HCT116 (cell line): ENCODE results near the gene INO80C. TPM values are rescaled to one million over a fixed set of nuclear protein-coding genes. Genes with fewer than 3 reads are reported as not detected.

Experiments
- ATAC-seq: fragments of 200-7000 bp; cut with Tn5 transposase; 2 replicates; pipeline ENCODE4 v1.9.1; 2020; ENCODE audit warnings: mild to moderate bottlenecking, moderate library complexity
- BruUV-seq: library from RNA; stranded (reverse); fragments of 400-500 nt; replicated peaks from 2 replicates; lab custom pipeline; 2021; lab: Mats Ljungman, UMichigan
- CTCF ChIA-PET: fragments of 300-600 bp; sonication (Branson Sonifier 250); formaldehyde crosslinking; loops from one replicate; lab custom pipeline; 2021; ENCODE audit warnings: antibody characterized with exemption; lab: Charles Lee
- POLR2A ChIA-PET: fragments of 300-600, 350-600 bp; sonication (Branson Sonifier 250); formaldehyde crosslinking; loops from one replicate; lab custom pipeline; 2021; ENCODE audit warnings: antibody characterized with exemption; lab: Charles Lee
- RAD21 ChIA-PET, 2 experiments: fragments of 300-600 bp; sonication (Branson Sonifier 250); formaldehyde crosslinking; loops; one replicate each; lab custom pipeline; 2023; ENCODE audit warnings: low total read pairs in 2 of 2; ENCODE audit not compliant: uncharacterized antibody in 2 of 2, unreplicated experiment in 2 of 2, low non-redundant PET in 1 of 2; lab: Charles Lee
- DNase-seq: peaks from one replicate; pipeline ENCODE4 v3.0.0-alpha.2; 2010; ENCODE audit warnings: low read depth, low spot score
- H2AFZ ChIP-seq: fragments of 200-600 bp; shearing (Covaris generic), sonication (generic); 2 replicates; pipeline ENCODE4 v1.6.1; 2017; ENCODE audit warnings: low read depth, mixed run types, mixed read lengths, antibody characterized with exemption, low read length; ENCODE audit not compliant: poor library complexity, severe bottlenecking
- H3K27ac ChIP-seq: 2 replicates; pipeline ENCODE4 v1.5.1; 2012; ENCODE audit warnings: low read depth, low read length
- H3K27me3 ChIP-seq: fragments of 200-600 bp; sonication (generic); 2 replicates; pipeline ENCODE4 v1.6.1; 2016; ENCODE audit warnings: mixed run types, low read length, mixed read lengths; ENCODE audit not compliant: insufficient read depth
- H3K36me3 ChIP-seq, 2 experiments: fragments of 200-500 bp in 1 of 2; fragments of 200-600 bp in 1 of 2; sonication (Bioruptor generic) in 1 of 2; sonication (generic) in 1 of 2; 2 replicates each; pipeline versions ENCODE4 v1.5.1 to v1.6.1; 2014 to 2016; ENCODE audit warnings: low read length in 2 of 2, inconsistent platforms in 1 of 2, mixed read lengths in 1 of 2, mixed run types in 1 of 2; ENCODE audit not compliant: insufficient read depth in 2 of 2, control insufficient read depth in 1 of 2
- H3K4me1 ChIP-seq, 2 experiments: fragments of 200-600 bp in 1 of 2; sonication (generic) in 1 of 2; 2 replicates each; pipeline versions ENCODE4 v1.5.1 to v1.6.1; 2012 to 2017; ENCODE audit warnings: low read length in 2 of 2, inconsistent platforms in 1 of 2, mild to moderate bottlenecking in 1 of 2, mixed read lengths in 1 of 2, mixed run types in 1 of 2, moderate library complexity in 1 of 2; ENCODE audit not compliant: insufficient read depth in 2 of 2, control insufficient read depth in 1 of 2
- H3K4me2 ChIP-seq: fragments of 200-600 bp; sonication (generic); 2 replicates; pipeline ENCODE4 v1.6.1; 2017; ENCODE audit warnings: mixed run types, low read length, mixed read lengths
- H3K4me3 ChIP-seq, 2 experiments: fragments of 200-600 bp in 1 of 2; sonication (generic) in 1 of 2; replicated peaks in 1 of 2; 2 replicates each; pipeline ENCODE4 v1.5.1; 2011 to 2016; ENCODE audit warnings: low read length in 2 of 2, control low read depth in 1 of 2, low read depth in 1 of 2, mild to moderate bottlenecking in 1 of 2, mixed read lengths in 1 of 2, mixed run types in 1 of 2
- H3K79me2 ChIP-seq: fragments of 200-600 bp; sonication (generic); 2 replicates; pipeline ENCODE4 v1.6.1; 2017; ENCODE audit warnings: mild to moderate bottlenecking, mixed run types, low read length, moderate library complexity, mixed read lengths; ENCODE audit not compliant: insufficient read depth
- H3K9ac ChIP-seq: fragments of 200-600 bp; sonication (generic); 2 replicates; pipeline ENCODE4 v1.6.1; 2016; ENCODE audit warnings: low read length, mixed read lengths
- H3K9me2 ChIP-seq: fragments of 200-600 bp; sonication (generic), shearing (Covaris generic); 2 replicates; pipeline ENCODE4 v1.6.1; 2017; ENCODE audit warnings: mixed run types, mild to moderate bottlenecking, moderate library complexity; ENCODE audit not compliant: insufficient read depth
- H3K9me3 ChIP-seq, 2 experiments: fragments of 200-500 bp in 1 of 2; fragments of 200-600 bp in 1 of 2; sonication (Bioruptor generic) in 1 of 2; sonication (generic) in 1 of 2; 2 replicates each; pipeline ENCODE4 v1.6.1; 2014 to 2017; ENCODE audit warnings: low read length in 2 of 2, mixed read lengths in 2 of 2, inconsistent platforms in 1 of 2, low read depth in 1 of 2, mild to moderate bottlenecking in 1 of 2, mixed run types in 1 of 2, moderate library complexity in 1 of 2; ENCODE audit not compliant: control insufficient read depth in 1 of 2, insufficient read depth in 1 of 2
- H4K20me1 ChIP-seq: fragments of 200-600 bp; sonication (generic), shearing (Covaris generic); 2 replicates; pipeline ENCODE4 v1.6.1; 2017; ENCODE audit warnings: mixed run types, mild to moderate bottlenecking, moderate library complexity; ENCODE audit not compliant: insufficient read depth
- ATF3 ChIP-seq: IDR thresholded peaks from 2 replicates; pipeline ENCODE4 v1.6.1; 2012
- CBX3 ChIP-seq: IDR thresholded peaks from 2 replicates; pipeline ENCODE4 v1.6.1; 2012; ENCODE audit warnings: low read depth
- CEBPB ChIP-seq: IDR thresholded peaks from 2 replicates; pipeline ENCODE4 v1.6.1; 2012; ENCODE audit warnings: low read depth
- EGR1 ChIP-seq: IDR thresholded peaks from 2 replicates; pipeline ENCODE4 v1.6.1; 2012; ENCODE audit warnings: low read depth
- EZH2phosphoT487 ChIP-seq: fragments of 200-600 bp; IDR thresholded peaks from 2 replicates; pipeline ENCODE4 v1.6.1; 2018; ENCODE audit warnings: antibody characterized with exemption, borderline replicate concordance
- JUND ChIP-seq: IDR thresholded peaks from 2 replicates; pipeline ENCODE4 v1.6.1; 2012
- MAX ChIP-seq: IDR thresholded peaks from 2 replicates; pipeline ENCODE4 v1.6.1; 2012
- POLR2A ChIP-seq: IDR thresholded peaks from 2 replicates; pipeline ENCODE4 v1.7.0; 2011; ENCODE audit warnings: borderline replicate concordance; ENCODE audit not compliant: insufficient read depth, insufficient read length; ENCODE audit errors: extremely low read depth
- POLR2AphosphoS5 ChIP-seq: IDR thresholded peaks from 2 replicates; pipeline ENCODE4 v1.6.1; 2011; ENCODE audit warnings: mild to moderate bottlenecking, low read depth, low read length, moderate library complexity
- RAD21 ChIP-seq: IDR thresholded peaks from 2 replicates; pipeline ENCODE4 v1.6.1; 2012; ENCODE audit warnings: low read depth, mild to moderate bottlenecking
- SIN3A ChIP-seq: IDR thresholded peaks from 2 replicates; pipeline ENCODE4 v1.6.1; 2012; ENCODE audit warnings: low read depth
- SRF ChIP-seq: IDR thresholded peaks from 2 replicates; pipeline ENCODE4 v1.6.1; 2012; ENCODE audit warnings: low read depth
- TCF7L2 ChIP-seq: IDR thresholded peaks from 2 replicates; pipeline ENCODE4 v1.7.0; 2011; ENCODE audit warnings: borderline replicate concordance, inconsistent platforms; ENCODE audit not compliant: insufficient read depth, insufficient read length; ENCODE audit errors: extremely low read depth
- YY1 ChIP-seq: IDR thresholded peaks from 2 replicates; pipeline ENCODE4 v1.6.1; 2011; ENCODE audit warnings: low read length, low read depth, moderate library complexity, mild to moderate bottlenecking; ENCODE audit not compliant: insufficient replicate concordance; ENCODE audit errors: extremely low read depth
- ZBTB33 ChIP-seq: IDR thresholded peaks from 2 replicates; pipeline ENCODE4 v1.6.1; 2011; ENCODE audit warnings: mild to moderate bottlenecking, low read length, moderate library complexity; ENCODE audit not compliant: insufficient replicate concordance; ENCODE audit errors: extremely low read depth
- ZFX ChIP-seq: fragments of 450-650 bp; IDR thresholded peaks from 2 replicates; pipeline ENCODE4 v1.6.1; 2017
- ZNF274 ChIP-seq: fragments of 200-500 bp; sonication (Bioruptor generic); IDR thresholded peaks from 2 replicates; pipeline ENCODE4 v1.6.1; 2014; ENCODE audit warnings: mild to moderate bottlenecking, low read depth, low read length, inconsistent platforms
- intact Hi-C: fragments of 100-400 bp; cut with micrococcal nuclease; formaldehyde crosslinking; loops from 2 replicates; pipeline ENCODE4 v1.10.0; 2022
- total RNA-seq: library from RNA; stranded (reverse); gene quantifications from one replicate; pipeline ENCODE4 v1.2.1, GENCODE V29; 2021; ENCODE audit not compliant: unreplicated experiment

INO80C gene
- total RNA-seq, 1 experiment from 2014 or later, result 30.7 TPM

- TF ChIP-seq EGR1 (no peak), POLR2AphosphoS5 (no peak), SIN3A (no peak), ZFX (no peak), CBX3 (no peak), JUND (no peak), ZNF274 (no peak), CEBPB (no peak), EZH2phosphoT487 (no peak), SRF (no peak), YY1 (no peak), ATF3 (no peak), RAD21 (no peak), POLR2A (no peak), MAX (no peak), TCF7L2 (no peak), ZBTB33 (no peak)
- H3K79me2 ChIP-seq, result peaks cover 22% of the 10 kb centered on the region
- H3K36me3 ChIP-seq, result no peaks in the 10 kb centered on the region
- H2AFZ ChIP-seq, result no peak overlapping the region
- ChIA-PET POLR2A (no interaction called here), CTCF (no interaction called here), RAD21 (no interaction called here)
- no TSS peak for BruUV-seq
- no peak overlapping the region for H3K4me3 ChIP-seq
- DNase-seq (no peak), ATAC-seq (no peak)
- H3K9me3 ChIP-seq, result no peaks in the 10 kb centered on the region
- no peak overlapping the region for H3K4me2 ChIP-seq
- H3K27ac ChIP-seq, result no peak overlapping the region
- H3K4me1 ChIP-seq, result peaks cover 10 to 26% of the 10 kb centered on the region in 2 experiments; a peak in 3 of 4 replicates
- intact Hi-C loops, result loop anchor here (10.0 kb wide), 1 partner anchor 265 kb away; no protein-coding TSS in a partner anchor
- no peaks in the 10 kb centered on the region for H3K9me2 ChIP-seq
- H3K27me3 ChIP-seq, result no peaks in the 10 kb centered on the region
- no peak overlapping the region for H3K9ac ChIP-seq
- H4K20me1 ChIP-seq, result no peaks in the 10 kb centered on the region
Observed at GRCh38 chr18:35500113-35500512, 2.4 kb upstream of the INO80C start.
